Mesothelial cell of epicardium (in vitro differentiated cells): ENCODE measurements around the gene NTM. TPM values are rescaled to one million over a fixed set of nuclear protein-coding genes. Genes with fewer than 3 reads are reported as not detected.

Experiments used
- DNase-seq, 2 experiments: peaks; one replicate each; pipeline ENCODE4 v3.0.0; 2021; ENCODE audit warnings: low spot score in 2 of 2; ENCODE audit not compliant: unreplicated experiment in 2 of 2
- H3K27ac Mint-ChIP-seq: 2 replicates; pipeline ENCODE4 v1.8.0; 2021; ENCODE audit warnings: mixed read lengths
- H3K27me3 Mint-ChIP-seq: 2 replicates; pipeline ENCODE4 v1.8.0; 2021; ENCODE audit warnings: low read depth, mixed read lengths
- H3K36me3 Mint-ChIP-seq: 2 replicates; pipeline ENCODE4 v1.8.0; 2021; ENCODE audit warnings: mixed read lengths
- H3K4me1 Mint-ChIP-seq: 2 replicates; pipeline ENCODE4 v1.8.0; 2021; ENCODE audit warnings: mixed read lengths
- H3K4me3 Mint-ChIP-seq: 2 replicates; pipeline ENCODE4 v1.8.0; 2021; ENCODE audit warnings: mild to moderate bottlenecking, moderate library complexity, mixed read lengths
- H3K9me3 Mint-ChIP-seq: 2 replicates; pipeline ENCODE4 v1.8.0; 2021; ENCODE audit warnings: mixed read lengths
- total RNA-seq: library from RNA; stranded (reverse); gene quantifications from 3 replicates; pipeline ENCODE4 v1.2.1, GENCODE V29; 2021
- TF ChIP-seq, protein P1 (sequence below): fragments of 200-600 bp; sonication (generic); IDR thresholded peaks from one replicate; pipeline ENCODE4 v1.5.0; 2021; ENCODE audit warnings: antibody characterized with exemption; ENCODE audit not compliant: unreplicated experiment

Gene NTM
- total RNA-seq, 1 donor from 2014 or later: 3.9 TPM

DNA sequence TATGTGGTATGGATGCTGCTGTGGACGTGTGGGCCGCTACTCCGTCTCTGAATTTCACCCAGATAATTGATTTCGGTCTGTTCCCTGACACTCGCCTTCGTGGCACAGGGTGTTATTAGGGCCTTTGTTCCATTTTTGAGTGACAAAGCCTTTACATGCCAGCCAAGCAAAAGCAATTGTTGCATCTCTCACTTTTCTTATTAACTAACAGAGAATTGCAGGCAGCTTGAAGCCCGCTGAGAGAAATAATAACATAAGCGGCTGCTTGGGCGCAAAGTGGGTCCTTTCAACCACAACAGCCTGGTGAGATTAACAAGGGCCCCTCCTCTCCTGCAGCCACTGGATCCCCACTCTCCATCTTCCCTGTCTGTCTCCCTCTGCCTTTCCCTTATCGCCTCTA, 449.4 kb downstream of the NTM start:
- peaks cover 7% of the 10 kb centered on the region for H3K4me1 Mint-ChIP-seq
- H3K36me3 Mint-ChIP-seq: no peaks in the 10 kb centered on the region
- TF ChIP-seq, protein P1, sequence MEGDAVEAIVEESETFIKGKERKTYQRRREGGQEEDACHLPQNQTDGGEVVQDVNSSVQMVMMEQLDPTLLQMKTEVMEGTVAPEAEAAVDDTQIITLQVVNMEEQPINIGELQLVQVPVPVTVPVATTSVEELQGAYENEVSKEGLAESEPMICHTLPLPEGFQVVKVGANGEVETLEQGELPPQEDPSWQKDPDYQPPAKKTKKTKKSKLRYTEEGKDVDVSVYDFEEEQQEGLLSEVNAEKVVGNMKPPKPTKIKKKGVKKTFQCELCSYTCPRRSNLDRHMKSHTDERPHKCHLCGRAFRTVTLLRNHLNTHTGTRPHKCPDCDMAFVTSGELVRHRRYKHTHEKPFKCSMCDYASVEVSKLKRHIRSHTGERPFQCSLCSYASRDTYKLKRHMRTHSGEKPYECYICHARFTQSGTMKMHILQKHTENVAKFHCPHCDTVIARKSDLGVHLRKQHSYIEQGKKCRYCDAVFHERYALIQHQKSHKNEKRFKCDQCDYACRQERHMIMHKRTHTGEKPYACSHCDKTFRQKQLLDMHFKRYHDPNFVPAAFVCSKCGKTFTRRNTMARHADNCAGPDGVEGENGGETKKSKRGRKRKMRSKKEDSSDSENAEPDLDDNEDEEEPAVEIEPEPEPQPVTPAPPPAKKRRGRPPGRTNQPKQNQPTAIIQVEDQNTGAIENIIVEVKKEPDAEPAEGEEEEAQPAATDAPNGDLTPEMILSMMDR: no peak
- no peak overlapping the region for H3K4me3 Mint-ChIP-seq
- peaks cover 63% of the 10 kb centered on the region for H3K27me3 Mint-ChIP-seq
- no peaks in the 10 kb centered on the region for H3K9me3 Mint-ChIP-seq
- no peak for DNase-seq
- H3K27ac Mint-ChIP-seq: no peak overlapping the region

DNA sequence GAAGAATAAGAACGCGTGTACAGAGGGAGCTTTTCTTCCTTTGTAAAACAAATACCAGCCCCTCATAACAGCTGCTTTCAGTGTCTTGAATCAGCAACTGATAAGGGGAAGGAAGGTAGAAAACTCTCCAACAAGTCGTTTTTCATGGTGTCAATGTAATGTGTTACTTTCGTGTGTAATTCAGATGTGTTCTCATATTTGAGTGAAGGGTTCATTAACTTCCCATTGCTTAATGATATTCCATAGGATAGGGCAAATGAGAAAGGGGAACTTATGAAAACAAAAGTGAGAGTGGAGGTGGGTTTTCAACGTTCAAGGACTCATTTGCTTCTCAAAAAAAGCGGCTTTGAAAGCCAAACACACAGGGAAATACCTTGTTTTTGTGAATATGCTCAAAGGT, 452.1 kb downstream of the NTM start:
- no peak overlapping the region for H3K4me3 Mint-ChIP-seq

DNA sequence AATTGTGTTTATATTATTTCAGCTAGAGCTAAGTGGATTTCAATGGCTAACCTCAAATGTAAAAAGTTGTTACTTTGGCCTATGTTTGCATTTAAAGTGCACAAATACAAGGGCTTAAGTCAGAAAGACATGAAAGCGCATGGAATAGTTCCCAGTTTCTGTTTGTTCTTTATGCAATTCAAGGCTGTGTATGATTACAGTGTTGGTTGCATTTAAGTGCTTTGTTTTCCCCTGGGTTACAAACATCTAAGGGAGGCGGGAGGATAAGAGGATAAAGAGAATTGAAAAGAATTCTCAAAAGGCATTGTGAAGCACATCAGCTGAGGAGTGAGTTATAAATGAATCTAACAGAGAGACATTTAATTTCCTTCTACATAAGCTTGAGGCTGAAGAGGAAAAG, 453.4 kb downstream of the NTM start:
- Mint-ChIP-seq H3K9me3 (no peaks in the 10 kb centered on the region), H3K27ac (no peak overlapping the region), H3K36me3 (no peaks in the 10 kb centered on the region), H3K4me1 (peaks cover 4% of the 10 kb centered on the region), H3K4me3 (no peak overlapping the region), H3K27me3 (peaks cover 38% of the 10 kb centered on the region)
- TF ChIP-seq, protein P1: no peak
- DNase-seq: no peak

More for the DNA sequence above, 452.1 kb downstream of the NTM start:
- Mint-ChIP-seq H3K27me3 (peaks cover 51% of the 10 kb centered on the region), H3K36me3 (no peaks in the 10 kb centered on the region), H3K9me3 (no peaks in the 10 kb centered on the region), H3K4me1 (peaks cover 4% of the 10 kb centered on the region), H3K27ac (no peak overlapping the region)
- no peak for DNase-seq
- TF ChIP-seq, protein P1: no peak

DNA sequence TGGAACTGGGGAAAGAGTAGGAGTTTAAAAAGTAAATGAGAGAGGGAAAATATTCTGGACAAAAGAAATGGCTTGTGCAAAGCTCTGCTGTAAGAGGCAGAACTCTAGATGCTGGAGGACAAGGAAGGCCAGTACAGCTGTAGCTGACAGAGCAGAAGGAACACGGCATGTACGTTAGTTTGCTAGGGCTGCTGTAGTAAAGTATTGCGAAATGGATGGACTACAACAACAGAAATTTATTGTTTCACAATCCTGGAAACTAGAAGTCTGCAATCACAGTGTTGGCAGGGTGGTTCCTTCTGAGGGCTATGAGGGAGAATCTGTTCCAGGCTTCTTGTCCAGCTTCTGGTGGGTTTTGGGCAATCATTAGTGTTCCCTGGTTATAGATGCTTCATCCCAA, 454.4 kb downstream of the NTM start:
- H3K4me1 Mint-ChIP-seq: peaks cover 4% of the 10 kb centered on the region
- TF ChIP-seq, protein P1: no peak

DNA sequence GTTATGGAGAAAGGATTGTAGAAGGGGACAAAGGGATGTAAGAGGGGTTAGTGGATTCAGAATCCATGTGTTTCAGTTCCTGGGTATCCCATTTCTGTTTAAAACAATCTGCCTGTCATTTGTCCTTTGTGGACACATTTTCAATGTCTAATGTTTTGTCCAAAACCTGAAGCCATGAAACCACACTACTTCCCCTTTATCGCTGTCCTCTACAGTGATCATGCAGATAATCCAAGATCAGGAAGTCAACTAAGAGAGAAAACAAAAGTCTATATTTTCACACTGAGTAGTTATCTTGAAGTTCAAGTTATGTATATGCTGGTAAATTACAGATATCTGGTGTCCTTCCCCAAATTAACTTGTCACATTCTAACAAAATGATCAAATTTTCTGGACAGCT, 457.0 kb downstream of the NTM start:
- Mint-ChIP-seq H3K36me3 (no peaks in the 10 kb centered on the region), H3K4me3 (no peak overlapping the region), H3K4me1 (peaks cover 3% of the 10 kb centered on the region), H3K27ac (no peak overlapping the region), H3K9me3 (no peaks in the 10 kb centered on the region), H3K27me3 (peaks cover 17% of the 10 kb centered on the region)
- no peak for DNase-seq
- TF ChIP-seq, protein P1: no peak

More for the DNA sequence above, 454.4 kb downstream of the NTM start:
- Mint-ChIP-seq H3K4me3 (no peak overlapping the region), H3K9me3 (no peaks in the 10 kb centered on the region), H3K27ac (no peak overlapping the region), H3K27me3 (peaks cover 28% of the 10 kb centered on the region), H3K36me3 (no peaks in the 10 kb centered on the region)
- DNase-seq: no peak

DNA sequence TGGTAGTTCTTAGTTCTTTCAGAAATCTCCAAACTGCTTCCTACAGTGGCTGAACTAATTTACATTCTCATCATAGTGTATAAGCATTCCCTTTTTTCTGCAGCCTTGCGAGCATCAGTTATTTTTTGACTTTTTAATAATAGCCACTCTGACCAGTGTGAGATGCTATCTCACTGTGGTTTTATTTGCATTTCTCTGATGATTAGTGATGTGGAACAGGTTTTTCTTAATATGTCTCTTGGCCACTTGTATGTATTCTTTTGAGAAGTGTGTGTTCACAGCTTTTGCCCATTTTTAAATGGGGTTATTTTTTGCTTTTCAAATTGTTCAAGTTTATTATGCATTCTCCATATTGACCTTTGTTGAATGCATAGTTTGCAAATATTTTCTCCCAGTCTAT, 459.3 kb downstream of the NTM start:
- no peak for DNase-seq
- Mint-ChIP-seq H3K36me3 (no peaks in the 10 kb centered on the region), H3K27ac (no peak overlapping the region), H3K4me1 (no peaks in the 10 kb centered on the region), H3K4me3 (no peak overlapping the region), H3K27me3 (peaks cover 18% of the 10 kb centered on the region), H3K9me3 (peaks cover under 1% of the 10 kb centered on the region)
- TF ChIP-seq, protein P1: no peak
